Esophagus muscularis mucosa (tissue), 4 donors: ENCODE results near the gene SPATA24. TPM values are rescaled to one million over a fixed set of nuclear protein-coding genes. Genes with fewer than 3 reads are reported as not detected.
A peak's percentile ranks its signal among the peaks of the same experiment; 100 is the strongest.

Experiments
- DNase-seq: peaks from one replicate; pipeline ENCODE4 v3.0.0-alpha.2; 2017; ENCODE audit errors: extremely low spot score
- H3K27ac ChIP-seq, 4 donors: fragments of 200-600 bp; sonication (generic); replicated peaks in 1 of 4; 1 replicate in 3 of 4; 2 replicates in 1 of 4; pipeline ENCODE4 v1.5.1; 2016 to 2019; ENCODE audit warnings: mild to moderate bottlenecking in 1 of 4
- H3K27me3 ChIP-seq, 4 donors: fragments of 200-600 bp; sonication (generic); one replicate each; pipeline versions ENCODE4 v1.5.1 to v1.6.0; 2016 to 2019
- H3K36me3 ChIP-seq, 4 donors: fragments of 200-600 bp; sonication (generic); one replicate each; pipeline ENCODE4 v1.5.1; 2016 to 2019
- H3K4me1 ChIP-seq, 4 donors: fragments of 200-600 bp; sonication (generic); one replicate each; pipeline ENCODE4 v1.5.1; 2016 to 2019
- H3K4me3 ChIP-seq, 4 donors: fragments of 200-600 bp; sonication (generic); 1 replicate in 2 of 4; 2 replicates in 2 of 4; pipeline ENCODE4 v1.5.1; 2016 to 2019; ENCODE audit warnings: mild to moderate bottlenecking in 4 of 4, moderate library complexity in 1 of 4
- H3K9me3 ChIP-seq, 4 donors: fragments of 200-600 bp; sonication (generic); 1 replicate in 3 of 4; 2 replicates in 1 of 4; pipeline ENCODE4 v1.5.1; 2016 to 2019
- EP300 ChIP-seq: sonication (generic); formaldehyde crosslinking; IDR thresholded peaks from one replicate; pipeline ENCODE4 v1.6.1; 2017; ENCODE audit warnings: antibody characterized with exemption
- POLR2A ChIP-seq: fragments of 450-650 bp; IDR thresholded peaks from one replicate; pipeline ENCODE4 v1.6.1; 2017; ENCODE audit warnings: antibody characterized with exemption, moderate library complexity, mild to moderate bottlenecking, low read depth
- POLR2AphosphoS5 ChIP-seq, 2 donors: sonication (generic); formaldehyde crosslinking; IDR thresholded peaks; one replicate each; pipeline ENCODE4 v1.6.1; 2017; ENCODE audit warnings: antibody characterized with exemption in 2 of 2
- WGBS: methylation state at CpG from one replicate; pipeline ENCODE4 v1.1.5; 2018; 5-methylcytosine and 5-hydroxymethylcytosine counted together
- intact Hi-C: fragments of 100-400 bp; cut with DNase I; formaldehyde crosslinking; loops from one replicate; pipeline ENCODE4 v1.15.1; 2023
- total RNA-seq, 4 donors: library from RNA; depleted of rRNA; stranded (reverse); fragments of >200 nt; gene quantifications; one replicate each; pipeline versions ENCODE4 v1.1.0 to v1.2.1, GENCODE V29; 2016
- TF ChIP-seq, protein P1 (sequence below), 3 experiments: fragments of 200-600 bp in 2 of 3; fragments of 450-650 bp in 1 of 3; sonication (generic) in 2 of 3; IDR thresholded peaks; one replicate each; pipeline ENCODE4 v1.5.1; 2017 to 2019; ENCODE audit warnings: antibody characterized with exemption in 3 of 3, mild to moderate bottlenecking in 2 of 3, moderate library complexity in 1 of 3

The SPATA24 gene
- total RNA-seq, 4 donors from 2014 or later: 2.9 to 6.5 (median 4.8) TPM

DNA sequence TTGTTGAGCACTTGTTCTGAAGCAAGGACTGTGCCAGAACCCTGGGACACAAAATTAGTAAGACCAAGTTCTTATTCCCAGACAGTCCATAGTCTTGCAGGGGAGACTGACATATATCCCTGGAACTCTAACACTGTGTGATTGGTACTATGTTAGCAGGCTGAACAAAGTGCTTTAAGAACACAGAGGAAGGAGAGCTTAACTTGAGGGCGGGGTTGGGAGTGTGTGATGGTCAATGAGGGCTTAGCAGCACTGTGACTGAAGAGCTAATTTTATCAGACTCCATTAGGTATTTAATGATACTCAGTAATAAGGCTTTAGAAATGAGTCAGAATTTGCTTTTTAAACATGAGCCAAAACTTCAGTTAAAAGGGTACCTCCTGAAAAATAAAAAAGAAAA lies 14.9 kb upstream of the SPATA24 start:
- DNase-seq: no peak
- Histone ChIP-seq H3K36me3 (peaks cover 0 to 48% (median 28%) of the 10 kb centered on the region in 4 donors), H3K4me3 (no peak overlapping the region), H3K9me3 (no peaks in the 10 kb centered on the region), H3K4me1 (peaks cover 60 to 70% (median 64%) of the 10 kb centered on the region in 4 donors), H3K27ac (peak overlapping the region; percentile 72 to 84 (median 80)), H3K27me3 (no peaks in the 10 kb centered on the region)
- intact Hi-C loops: no loop called here
- TF ChIP-seq POLR2AphosphoS5 (IDR thresholded peaks at IDR 0.05) (no peak), POLR2A (no peak), EP300 (no peak)
- TF ChIP-seq, protein P1, sequence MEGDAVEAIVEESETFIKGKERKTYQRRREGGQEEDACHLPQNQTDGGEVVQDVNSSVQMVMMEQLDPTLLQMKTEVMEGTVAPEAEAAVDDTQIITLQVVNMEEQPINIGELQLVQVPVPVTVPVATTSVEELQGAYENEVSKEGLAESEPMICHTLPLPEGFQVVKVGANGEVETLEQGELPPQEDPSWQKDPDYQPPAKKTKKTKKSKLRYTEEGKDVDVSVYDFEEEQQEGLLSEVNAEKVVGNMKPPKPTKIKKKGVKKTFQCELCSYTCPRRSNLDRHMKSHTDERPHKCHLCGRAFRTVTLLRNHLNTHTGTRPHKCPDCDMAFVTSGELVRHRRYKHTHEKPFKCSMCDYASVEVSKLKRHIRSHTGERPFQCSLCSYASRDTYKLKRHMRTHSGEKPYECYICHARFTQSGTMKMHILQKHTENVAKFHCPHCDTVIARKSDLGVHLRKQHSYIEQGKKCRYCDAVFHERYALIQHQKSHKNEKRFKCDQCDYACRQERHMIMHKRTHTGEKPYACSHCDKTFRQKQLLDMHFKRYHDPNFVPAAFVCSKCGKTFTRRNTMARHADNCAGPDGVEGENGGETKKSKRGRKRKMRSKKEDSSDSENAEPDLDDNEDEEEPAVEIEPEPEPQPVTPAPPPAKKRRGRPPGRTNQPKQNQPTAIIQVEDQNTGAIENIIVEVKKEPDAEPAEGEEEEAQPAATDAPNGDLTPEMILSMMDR (IDR thresholded peaks at IDR 0.05): no peak
- WGBS: 72% methylated on average over 1 of the region's 1 CpG

DNA sequence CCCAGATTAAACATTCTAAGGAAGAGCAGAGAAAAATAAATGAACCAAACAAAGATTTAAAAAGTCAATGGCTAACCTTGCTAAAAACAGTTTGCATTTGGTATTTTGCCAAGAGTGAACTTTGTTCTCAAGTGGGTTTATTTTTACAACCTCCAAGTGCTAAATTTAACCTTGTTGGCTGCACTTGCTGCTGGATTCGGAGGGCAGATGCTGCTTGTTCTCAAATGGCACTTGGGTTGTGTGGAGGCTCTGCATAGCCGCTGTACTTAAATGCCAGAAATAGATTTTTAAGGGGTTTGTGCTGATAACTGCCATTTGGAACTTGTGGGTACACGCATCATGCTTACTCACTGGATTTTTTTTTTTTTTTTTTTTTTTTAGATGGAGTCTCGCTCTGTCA lies 13.3 kb upstream of the SPATA24 start:
- Histone ChIP-seq H3K27ac (peak overlapping the region; percentile 72 to 84 (median 80)), H3K4me1 (peaks cover 63 to 70% (median 69%) of the 10 kb centered on the region in 4 donors), H3K9me3 (no peaks in the 10 kb centered on the region), H3K4me3 (no peak overlapping the region), H3K36me3 (peaks cover 0 to 39% (median 31%) of the 10 kb centered on the region in 4 donors), H3K27me3 (no peaks in the 10 kb centered on the region)
- DNase-seq: no peak
- TF ChIP-seq POLR2A (no peak), POLR2AphosphoS5 (IDR thresholded peaks at IDR 0.05) (peak; percentile 60 to 78), EP300 (no peak)
- TF ChIP-seq, protein P1 (IDR thresholded peaks at IDR 0.05): no peak
- intact Hi-C loops: no loop called here
- WGBS: 27% methylated on average over 4 of the region's 4 CpGs

DNA sequence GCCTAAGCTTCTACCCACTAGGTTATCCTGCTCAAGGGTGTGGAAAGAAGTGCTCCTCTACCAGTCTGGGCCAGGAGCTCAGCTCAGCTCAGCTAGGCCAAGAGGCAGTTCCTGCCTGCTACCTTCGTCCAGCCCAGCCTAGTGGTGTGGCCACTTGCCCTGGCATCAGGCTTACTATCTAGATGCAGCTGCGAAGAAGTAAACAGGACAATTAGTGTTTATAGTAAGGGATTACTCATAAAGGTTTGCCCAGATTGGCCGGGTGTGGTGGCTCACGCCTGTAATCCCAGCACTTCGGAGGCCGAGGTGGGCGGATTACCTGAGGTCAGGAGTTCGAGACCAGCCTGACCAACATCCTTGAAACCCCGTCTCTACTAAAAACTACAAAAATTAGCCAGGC lies 12.8 kb upstream of the SPATA24 start:
- no peak for DNase-seq
- WGBS: 68% methylated on average over 9 of the region's 9 CpGs
- Histone ChIP-seq H3K27ac (peak overlapping the region; percentile 72 to 84 (median 80)), H3K4me3 (no peak overlapping the region), H3K4me1 (peaks cover 63 to 70% (median 69%) of the 10 kb centered on the region in 4 donors), H3K36me3 (peaks cover 0 to 42% (median 30%) of the 10 kb centered on the region in 4 donors), H3K9me3 (no peaks in the 10 kb centered on the region), H3K27me3 (no peaks in the 10 kb centered on the region)
- intact Hi-C loops: no loop called here
- TF ChIP-seq, protein P1 (IDR thresholded peaks at IDR 0.05): no peak
- no peak for TF ChIP-seq EP300

DNA sequence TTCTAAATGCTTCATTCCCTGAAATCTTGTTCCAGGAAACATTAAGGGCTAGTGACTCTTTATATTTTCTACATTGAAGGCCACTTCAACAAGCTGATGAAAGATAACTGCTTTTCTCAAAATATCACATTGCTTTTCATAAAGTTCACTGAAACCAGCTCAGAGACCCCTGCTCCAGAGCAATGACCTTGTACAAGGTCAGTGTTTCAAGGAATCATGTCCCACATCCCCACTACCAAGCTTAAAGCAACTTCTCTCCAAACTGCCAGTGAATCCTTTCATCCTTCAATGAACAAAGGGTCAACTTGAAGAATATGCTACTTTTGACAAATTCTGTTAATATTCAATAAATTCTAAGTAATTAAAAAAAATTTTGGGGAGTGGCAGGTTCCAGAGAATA lies 12.0 kb upstream of the SPATA24 start:
- peaks cover 63 to 74% (median 71%) of the 10 kb centered on the region in 4 donors for H3K4me1 ChIP-seq
- H3K4me3 ChIP-seq: no peak overlapping the region
- H3K9me3 ChIP-seq: no peaks in the 10 kb centered on the region
- peaks cover 0 to 35% (median 24%) of the 10 kb centered on the region in 4 donors for H3K36me3 ChIP-seq
- intact Hi-C loops: no loop called here
- TF ChIP-seq, protein P1 (IDR thresholded peaks at IDR 0.05): no peak
- no peak for TF ChIP-seq EP300
- no peak for TF ChIP-seq POLR2AphosphoS5 (IDR thresholded peaks at IDR 0.05)
- TF ChIP-seq POLR2A: no peak
- no peaks in the 10 kb centered on the region for H3K27me3 ChIP-seq
- no peak for DNase-seq
- peak overlapping the region; percentile 72 to 84 (median 80) for H3K27ac ChIP-seq

DNA sequence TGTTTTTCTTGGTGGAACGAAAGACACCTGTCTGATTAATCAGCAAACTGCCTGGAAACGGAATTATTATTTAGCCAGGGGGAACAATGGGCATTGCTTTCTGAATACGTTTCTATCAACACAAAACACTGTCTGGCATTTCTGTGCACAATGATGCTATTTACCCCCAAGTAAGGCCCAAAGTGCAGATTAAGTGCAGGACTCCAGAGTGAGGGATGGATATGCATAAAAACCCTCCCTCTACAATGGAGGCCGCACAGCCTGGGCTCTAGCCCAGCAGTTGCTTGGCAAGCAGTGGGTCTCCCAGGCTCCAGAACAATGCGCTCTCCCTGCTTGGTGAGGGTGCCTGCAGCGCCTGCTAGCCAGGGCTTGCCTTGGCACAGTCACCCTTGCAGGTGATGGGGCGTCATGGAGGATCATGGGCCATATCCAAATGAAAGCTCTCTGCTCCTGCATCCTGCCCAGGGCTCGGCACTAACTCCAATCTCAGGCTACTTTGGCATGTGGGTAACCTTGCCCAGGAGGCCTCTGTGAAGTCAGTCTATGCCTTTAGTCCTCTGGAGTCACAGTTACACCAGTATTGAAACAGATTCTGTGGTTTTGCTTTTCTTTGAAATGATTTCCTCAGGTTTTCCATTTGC lies 11.5 kb upstream of the SPATA24 start:
- Histone ChIP-seq H3K36me3 (peaks cover 0 to 35% (median 22%) of the 10 kb centered on the region in 4 donors), H3K9me3 (no peaks in the 10 kb centered on the region), H3K4me1 (peaks cover 68 to 78% (median 71%) of the 10 kb centered on the region in 4 donors), H3K27ac (peak overlapping the region; percentile 72 to 84 (median 80)), H3K27me3 (no peaks in the 10 kb centered on the region), H3K4me3 (no peak overlapping the region)
- TF ChIP-seq, protein P1 (IDR thresholded peaks at IDR 0.05): no peak
- peak in 1 of 2 donors; percentile 32 for TF ChIP-seq POLR2AphosphoS5 (IDR thresholded peaks at IDR 0.05)
- DNase-seq: no peak
- intact Hi-C loops: no loop called here
- 29% methylated on average over 3 of the region's 8 CpGs for WGBS
